ENCODE data around the gene C20orf141. TPM values are rescaled to one million over a fixed set of nuclear protein-coding genes. Genes with fewer than 3 reads are reported as not detected.
"Not testable (repeated sequence)": the region's sequence is repeated elsewhere in the genome, so short reads cannot be mapped to it uniquely, and the experiment has no call there.

Gene C20orf141
- polyA plus RNA-seq, 1 donor: not detected

- DNase-seq: no peak
These were observed 14.9 kb upstream of the C20orf141 start for GRCh38 chr20:2799688-2800520.

- no peak for DNase-seq
These were observed 14.1 kb upstream of the C20orf141 start, which contains the start of gene CPXM1 for GRCh38 chr20:2800521-2801285. CPXM1 (minus strand) TSS chr20:2800627; CDS start chr20:2800572, 55 bp downstream.

GRCh38 chr20:2801286-2801728, 13.5 kb upstream of the C20orf141 start:
- no peak for DNase-seq

GRCh38 chr20:2804041-2804828, 10.6 kb upstream of the C20orf141 start:
- no peak for DNase-seq

- no peak for DNase-seq
These were observed 9.7 kb upstream of the C20orf141 start for GRCh38 chr20:2804852-2805688.

DNA sequence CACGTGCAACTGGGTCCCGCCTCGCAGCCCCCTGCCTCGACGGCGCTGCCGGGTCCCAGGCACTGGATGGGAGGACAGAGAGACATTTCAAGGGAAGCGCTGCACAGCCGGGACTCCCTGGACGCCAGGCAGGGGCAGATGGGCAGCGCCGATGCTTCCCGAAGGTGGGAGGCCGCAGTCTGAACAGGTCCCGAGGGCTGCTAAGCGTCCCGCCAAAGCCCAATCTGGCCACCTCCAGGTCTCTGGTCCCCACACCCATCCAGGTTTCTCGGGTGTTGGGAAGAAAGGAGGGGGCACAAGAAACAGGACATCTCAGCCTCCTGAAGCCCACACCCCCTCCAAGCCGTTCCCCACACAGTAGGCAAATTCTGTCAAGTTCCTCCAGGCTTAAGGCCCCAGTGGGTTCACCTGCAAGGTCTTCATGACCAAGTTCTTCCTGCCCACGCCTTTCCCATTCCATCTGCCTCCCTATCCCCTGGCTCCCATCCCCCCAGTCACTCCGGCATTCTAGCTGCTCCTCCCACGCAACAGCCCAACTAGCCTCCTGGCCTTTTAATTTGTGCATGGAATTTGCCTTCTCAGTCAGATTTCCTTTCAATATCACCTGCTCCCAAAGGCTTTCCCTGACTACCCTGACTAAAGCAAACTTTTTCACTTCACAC, 9.0 kb upstream of the C20orf141 start:
- DNase-seq: peak; percentile 72

- DNase-seq: no peak
These were observed 8.5 kb upstream of the C20orf141 start for GRCh38 chr20:2806351-2806701.

DNA sequence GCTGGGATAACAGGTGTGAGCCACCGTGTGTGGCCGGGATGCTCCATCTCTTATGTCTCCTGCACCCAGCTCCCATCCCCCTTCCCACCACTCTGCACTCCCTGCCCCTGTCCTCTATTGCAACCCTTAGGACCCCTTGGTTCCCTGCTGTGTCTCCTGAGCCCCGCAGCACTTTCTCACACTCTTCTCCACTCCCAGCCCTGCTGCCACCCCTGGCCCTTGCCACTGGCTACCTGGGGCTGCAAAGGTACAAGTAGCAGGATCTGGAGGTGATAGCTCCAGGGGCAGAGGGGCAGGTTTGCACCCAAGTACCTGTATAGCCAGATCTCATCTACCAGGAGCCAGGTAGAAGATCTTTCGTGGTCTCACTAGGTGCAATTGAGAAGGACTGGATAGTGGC, 7.8 kb upstream of the C20orf141 start:
- no peak for DNase-seq

GRCh38 chr20:2807929-2808328, 6.9 kb upstream of the C20orf141 start:
- not testable (repeated sequence) for DNase-seq

DNA sequence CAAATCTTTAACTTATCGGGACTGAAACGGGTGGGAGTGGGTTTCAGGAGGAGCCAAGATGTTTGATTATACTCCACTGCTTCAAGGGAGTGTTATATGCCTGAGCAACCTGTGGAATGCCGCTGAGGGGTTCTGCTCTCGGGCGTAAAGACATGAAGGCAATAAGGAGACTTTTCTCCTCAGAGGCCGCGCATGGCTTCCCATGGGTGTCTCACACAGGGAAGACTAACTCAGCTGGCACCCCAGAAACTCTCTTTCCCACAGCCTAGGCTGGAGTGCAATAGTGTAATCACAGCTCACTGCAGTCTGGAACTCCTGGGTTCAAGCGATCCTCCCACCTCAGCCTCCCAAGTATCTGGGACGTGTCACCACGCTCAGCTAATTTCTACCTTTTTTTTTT, 5.1 kb upstream of the C20orf141 start:
- DNase-seq: no peak

- no peak for DNase-seq
These were observed 2.6 kb upstream of the C20orf141 start for GRCh38 chr20:2812189-2812588.

GRCh38 chr20:2814076-2814475, 711 bp upstream of the C20orf141 start:
- DNase-seq: no peak

DNA sequence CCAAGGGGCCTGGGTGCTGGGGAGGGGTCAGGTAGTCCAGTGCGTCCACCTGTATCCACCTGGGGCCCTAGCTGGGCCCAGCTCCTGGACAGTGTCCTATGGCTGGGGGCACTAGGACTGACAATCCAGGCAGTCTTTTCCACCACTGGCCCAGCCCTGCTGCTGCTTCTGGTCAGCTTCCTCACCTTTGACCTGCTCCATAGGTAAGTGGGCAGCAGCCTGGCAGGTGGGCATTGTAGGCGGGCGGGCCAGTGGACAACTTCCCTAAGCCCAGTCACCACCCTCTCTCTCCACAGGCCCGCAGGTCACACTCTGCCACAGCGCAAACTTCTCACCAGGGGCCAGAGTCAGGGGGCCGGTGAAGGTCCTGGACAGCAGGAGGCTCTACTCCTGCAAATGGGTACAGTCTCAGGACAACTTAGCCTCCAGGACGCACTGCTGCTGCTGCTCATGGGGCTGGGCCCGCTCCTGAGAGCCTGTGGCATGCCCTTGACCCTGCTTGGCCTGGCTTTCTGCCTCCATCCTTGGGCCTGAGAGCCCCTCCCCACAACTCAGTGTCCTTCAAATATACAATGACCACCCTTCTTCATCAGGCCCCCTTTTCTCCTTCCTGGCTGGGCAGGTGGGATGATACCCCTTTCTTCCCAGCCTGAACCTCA, 584 bp downstream of the C20orf141 start:
- DNase-seq: no peak

DNA sequence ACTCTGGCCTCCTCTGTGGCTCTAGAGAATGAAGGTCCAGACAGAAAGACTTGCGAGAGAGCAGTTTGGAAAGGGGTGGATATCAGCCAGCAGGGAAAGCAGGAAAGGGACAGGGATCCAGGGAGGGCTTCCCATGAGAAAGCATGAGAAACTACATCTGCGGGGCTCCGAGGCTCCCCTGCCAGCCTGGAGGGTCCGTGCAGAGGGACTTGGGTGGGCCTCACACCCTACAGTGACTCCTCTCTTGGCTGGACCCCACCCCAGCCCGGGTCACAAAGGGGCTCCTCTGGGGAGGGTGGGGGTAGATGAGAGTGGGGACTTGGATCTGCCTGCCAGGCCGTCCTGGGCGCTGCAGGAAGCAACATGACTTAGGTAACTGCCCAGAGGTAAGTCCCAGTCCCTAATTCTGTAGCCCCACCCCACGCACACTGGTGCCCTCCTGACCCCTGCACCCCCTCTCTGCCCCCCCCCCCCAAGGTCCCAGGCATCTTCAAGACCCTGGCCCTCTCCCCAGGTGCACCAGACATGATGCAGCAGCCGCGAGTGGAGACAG, 1.3 kb downstream of the C20orf141 start, which contains the start of gene TMEM239:
Gene TMEM239, plus strand, starts transcription at position 335 of the 553 bp plus-strand sequence. Its CDS starts 191 bp downstream, at position 526.
- no peak for DNase-seq

- DNase-seq: no peak
These were observed 2.0 kb downstream of the C20orf141 start for GRCh38 chr20:2816583-2817340.

DNA sequence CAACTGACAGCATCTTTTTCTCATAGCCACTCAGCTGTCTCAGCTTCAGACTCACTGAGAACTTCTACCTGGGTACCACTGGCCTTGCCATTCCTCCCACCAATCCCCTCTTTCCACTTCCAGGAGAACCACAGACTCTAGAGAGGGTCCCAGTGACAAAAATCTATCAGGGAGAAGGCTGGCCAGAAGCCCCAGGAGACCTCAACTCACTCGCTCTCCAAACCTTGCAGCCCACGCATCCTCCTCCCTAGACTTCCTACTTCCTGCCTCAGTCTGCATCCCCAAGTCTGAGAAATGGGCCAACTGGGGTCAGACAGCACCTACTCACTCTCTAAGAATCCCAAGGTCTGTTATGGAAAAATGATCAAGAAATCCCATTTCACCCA, 2.5 kb downstream of the C20orf141 start:
- no peak for DNase-seq

GRCh38 chr20:2817891-2818595, 3.3 kb downstream of the C20orf141 start:
- DNase-seq: no peak

Data from left kidney (tissue), 2 donors.